ENCODE data around the gene CETN3. TPM values are rescaled to one million over a fixed set of nuclear protein-coding genes. Genes with fewer than 3 reads are reported as not detected.

Gene CETN3
- total and polyA plus RNA-seq, 2 of the 13 experiments (the other 11 are each of a cell fraction or from before 2014, with no cell fraction given) = 15.4 to 71.5 TPM

DNA sequence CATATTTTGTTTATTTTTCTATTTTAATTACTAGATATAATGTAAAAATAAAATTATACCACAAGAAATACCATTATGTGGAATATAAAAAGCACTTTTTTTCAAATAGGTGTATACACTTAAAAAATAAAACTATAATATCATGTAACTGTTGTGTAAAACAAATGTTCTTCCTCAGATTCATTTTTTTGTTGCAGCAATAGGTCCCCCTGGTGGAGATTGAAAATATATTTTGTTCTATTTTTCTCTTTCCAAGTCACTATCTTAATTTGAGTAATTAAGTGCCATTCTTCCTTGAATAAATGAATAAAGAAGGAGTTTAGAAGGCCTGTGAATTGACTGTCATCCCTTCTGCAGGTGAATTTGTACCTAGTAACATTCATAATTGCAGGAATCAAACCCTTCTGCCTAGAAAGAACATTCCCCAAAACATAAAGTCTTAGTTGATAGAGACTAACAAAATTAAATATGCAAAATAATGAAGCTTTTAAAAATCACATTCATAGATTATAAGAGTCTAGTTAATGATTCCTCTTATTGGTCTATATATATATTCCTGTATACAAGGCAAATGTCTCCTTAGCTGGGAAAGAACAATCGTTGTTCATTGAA is 23.4 kb downstream of the CETN3 start (continued):
- TF ChIP-seq, protein P1, sequence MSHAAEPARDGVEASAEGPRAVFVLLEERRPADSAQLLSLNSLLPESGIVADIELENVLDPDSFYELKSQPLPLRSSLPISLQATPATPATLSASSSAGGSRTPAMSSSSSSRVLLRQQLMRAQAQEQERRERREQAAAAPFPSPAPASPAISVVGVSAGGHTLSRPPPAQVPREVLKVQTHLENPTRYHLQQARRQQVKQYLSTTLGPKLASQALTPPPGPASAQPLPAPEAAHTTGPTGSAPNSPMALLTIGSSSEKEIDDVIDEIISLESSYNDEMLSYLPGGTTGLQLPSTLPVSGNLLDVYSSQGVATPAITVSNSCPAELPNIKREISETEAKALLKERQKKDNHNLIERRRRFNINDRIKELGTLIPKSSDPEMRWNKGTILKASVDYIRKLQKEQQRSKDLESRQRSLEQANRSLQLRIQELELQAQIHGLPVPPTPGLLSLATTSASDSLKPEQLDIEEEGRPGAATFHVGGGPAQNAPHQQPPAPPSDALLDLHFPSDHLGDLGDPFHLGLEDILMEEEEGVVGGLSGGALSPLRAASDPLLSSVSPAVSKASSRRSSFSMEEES (CRISPR knock-in tag; IDR thresholded peaks at IDR 0.05) = no peak
- TF ChIP-seq ZNF44 (CRISPR knock-in tag; IDR thresholded peaks at IDR 0.05) (no peak), ZNF75D (CRISPR knock-in tag; IDR thresholded peaks at IDR 0.05; ENCODE audit: borderline replicate concordance) (no peak), ZNF652 (CRISPR knock-in tag; IDR thresholded peaks at IDR 0.05; ENCODE audit: borderline replicate concordance, low read depth) (no peak), ARID2 (CRISPR knock-in tag; IDR thresholded peaks at IDR 0.05; ENCODE audit: borderline replicate concordance) (no peak), ZNF816 (CRISPR knock-in tag; IDR thresholded peaks at IDR 0.05; ENCODE audit: borderline replicate concordance) (no peak), HDAC2 (CRISPR knock-in tag; IDR thresholded peaks at IDR 0.05) (no peak), SRSF4 (IDR thresholded peaks at IDR 0.05; ENCODE audit: low read depth, low read length, poor library complexity, severe bottlenecking) (no peak), TBX3 (IDR thresholded peaks at IDR 0.05; ENCODE audit: borderline replicate concordance) (no peak), TEAD2 (CRISPR knock-in tag; IDR thresholded peaks at IDR 0.05) (no peak), PHB2 (IDR thresholded peaks at IDR 0.05; ENCODE audit: partially characterized antibody) (no peak)
- TF ChIP-seq, protein P2, sequence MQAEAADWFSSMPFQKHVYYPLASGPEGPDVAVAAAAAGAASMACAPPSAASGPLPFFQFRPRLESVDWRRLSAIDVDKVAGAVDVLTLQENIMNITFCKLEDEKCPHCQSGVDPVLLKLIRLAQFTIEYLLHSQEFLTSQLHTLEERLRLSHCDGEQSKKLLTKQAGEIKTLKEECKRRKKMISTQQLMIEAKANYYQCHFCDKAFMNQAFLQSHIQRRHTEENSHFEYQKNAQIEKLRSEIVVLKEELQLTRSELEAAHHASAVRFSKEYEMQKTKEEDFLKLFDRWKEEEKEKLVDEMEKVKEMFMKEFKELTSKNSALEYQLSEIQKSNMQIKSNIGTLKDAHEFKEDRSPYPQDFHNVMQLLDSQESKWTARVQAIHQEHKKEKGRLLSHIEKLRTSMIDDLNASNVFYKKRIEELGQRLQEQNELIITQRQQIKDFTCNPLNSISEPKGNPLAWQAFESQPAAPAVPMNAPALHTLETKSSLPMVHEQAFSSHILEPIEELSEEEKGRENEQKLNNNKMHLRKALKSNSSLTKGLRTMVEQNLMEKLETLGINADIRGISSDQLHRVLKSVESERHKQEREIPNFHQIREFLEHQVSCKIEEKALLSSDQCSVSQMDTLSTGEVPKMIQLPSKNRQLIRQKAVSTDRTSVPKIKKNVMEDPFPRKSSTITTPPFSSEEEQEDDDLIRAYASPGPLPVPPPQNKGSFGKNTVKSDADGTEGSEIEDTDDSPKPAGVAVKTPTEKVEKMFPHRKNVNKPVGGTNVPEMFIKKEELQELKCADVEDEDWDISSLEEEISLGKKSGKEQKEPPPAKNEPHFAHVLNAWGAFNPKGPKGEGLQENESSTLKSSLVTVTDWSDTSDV (CRISPR knock-in tag; IDR thresholded peaks at IDR 0.05) = no peak

Data from HepG2 (cell line).